ENCODE measurements around the gene C3orf49. TPM values are rescaled to one million over a fixed set of nuclear protein-coding genes. Genes with fewer than 3 reads are reported as not detected.

C3orf49 gene
- polyA plus RNA-seq, 1 of the 3 experiments (the other 2 are of a cell fraction) = not detected

DNA sequence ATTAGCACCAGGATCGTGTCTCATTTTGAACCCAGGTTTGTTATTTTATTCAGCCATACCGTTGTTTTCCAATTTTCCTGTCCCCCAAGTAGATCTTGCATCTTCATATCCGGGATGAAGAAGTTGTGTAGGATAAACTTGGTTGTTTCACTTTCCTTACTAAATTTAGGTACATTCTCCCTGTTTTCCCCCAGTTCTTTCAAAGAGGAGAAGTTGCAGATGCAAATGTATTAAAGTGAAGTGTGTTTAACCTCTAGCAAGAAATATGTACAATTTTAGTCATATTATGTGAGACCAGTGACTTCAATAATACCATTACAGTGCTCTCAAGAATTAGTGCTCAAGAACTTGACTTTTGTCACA lies 45.8 kb downstream of the C3orf49 start (continued):
- TF ChIP-seq, protein P1, sequence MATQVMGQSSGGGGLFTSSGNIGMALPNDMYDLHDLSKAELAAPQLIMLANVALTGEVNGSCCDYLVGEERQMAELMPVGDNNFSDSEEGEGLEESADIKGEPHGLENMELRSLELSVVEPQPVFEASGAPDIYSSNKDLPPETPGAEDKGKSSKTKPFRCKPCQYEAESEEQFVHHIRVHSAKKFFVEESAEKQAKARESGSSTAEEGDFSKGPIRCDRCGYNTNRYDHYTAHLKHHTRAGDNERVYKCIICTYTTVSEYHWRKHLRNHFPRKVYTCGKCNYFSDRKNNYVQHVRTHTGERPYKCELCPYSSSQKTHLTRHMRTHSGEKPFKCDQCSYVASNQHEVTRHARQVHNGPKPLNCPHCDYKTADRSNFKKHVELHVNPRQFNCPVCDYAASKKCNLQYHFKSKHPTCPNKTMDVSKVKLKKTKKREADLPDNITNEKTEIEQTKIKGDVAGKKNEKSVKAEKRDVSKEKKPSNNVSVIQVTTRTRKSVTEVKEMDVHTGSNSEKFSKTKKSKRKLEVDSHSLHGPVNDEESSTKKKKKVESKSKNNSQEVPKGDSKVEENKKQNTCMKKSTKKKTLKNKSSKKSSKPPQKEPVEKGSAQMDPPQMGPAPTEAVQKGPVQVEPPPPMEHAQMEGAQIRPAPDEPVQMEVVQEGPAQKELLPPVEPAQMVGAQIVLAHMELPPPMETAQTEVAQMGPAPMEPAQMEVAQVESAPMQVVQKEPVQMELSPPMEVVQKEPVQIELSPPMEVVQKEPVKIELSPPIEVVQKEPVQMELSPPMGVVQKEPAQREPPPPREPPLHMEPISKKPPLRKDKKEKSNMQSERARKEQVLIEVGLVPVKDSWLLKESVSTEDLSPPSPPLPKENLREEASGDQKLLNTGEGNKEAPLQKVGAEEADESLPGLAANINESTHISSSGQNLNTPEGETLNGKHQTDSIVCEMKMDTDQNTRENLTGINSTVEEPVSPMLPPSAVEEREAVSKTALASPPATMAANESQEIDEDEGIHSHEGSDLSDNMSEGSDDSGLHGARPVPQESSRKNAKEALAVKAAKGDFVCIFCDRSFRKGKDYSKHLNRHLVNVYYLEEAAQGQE (IDR thresholded peaks at IDR 0.05; ENCODE audit: low read depth, low read length) = no peak
- TF ChIP-seq CHD2 (IDR thresholded peaks at IDR 0.05; ENCODE audit: low read length, partially characterized antibody) = no peak

DNA sequence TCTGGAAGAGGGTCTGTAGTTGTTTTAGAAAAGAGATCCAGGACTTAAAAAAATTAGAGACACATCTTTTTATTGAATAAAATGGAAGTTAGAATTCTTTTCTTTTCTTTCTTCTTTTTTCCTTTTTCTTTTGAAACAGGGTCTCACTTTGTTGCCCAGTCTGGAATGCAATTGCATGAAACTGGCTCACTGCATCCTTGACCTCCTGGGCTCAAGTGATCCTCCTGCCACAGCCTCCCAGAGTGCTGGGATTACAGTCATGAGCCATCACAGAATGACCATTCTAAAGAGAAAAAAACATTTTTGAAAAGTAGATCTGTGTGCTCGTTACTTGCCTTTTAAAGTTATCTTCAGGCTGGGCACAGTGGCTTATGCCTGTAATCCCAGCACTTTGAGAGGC lies 48.1 kb downstream of the C3orf49 start:
- ChIA-PET CTCF (no interaction called here), POLR2A (no interaction called here)
- peaks cover 0 to 14% of the 10 kb centered on the region in 2 experiments for H3K36me3 ChIP-seq (replicated peaks in 1 of 2; ENCODE audit: control insufficient read depth in 1 of 2, insufficient read depth in 2 of 2, low read length in 1 of 2)
- H3K79me2 ChIP-seq (ENCODE audit: insufficient read depth) = peaks cover 84% of the 10 kb centered on the region
- H3K9ac ChIP-seq = no peak overlapping the region
- DNase-seq = no peak
- no peak overlapping the region for H3K27ac ChIP-seq (ENCODE audit: low read depth in 2 of 2, low read length in 1 of 2)
- no peak overlapping the region for H3K4me3 ChIP-seq (ENCODE audit: low read depth in 2 of 2, low read length in 1 of 2)
- H3K4me1 ChIP-seq (ENCODE audit: control insufficient read depth in 1 of 2, insufficient read depth in 2 of 2, low read depth in 1 of 2, low read length in 1 of 2) = peaks cover 7% of the 10 kb centered on the region in 2 experiments; a peak in 3 of 4 replicates
- TF ChIP-seq MEF2A (IDR thresholded peaks at IDR 0.05; ENCODE audit: borderline replicate concordance, low read depth) = no peak
- TF ChIP-seq NFIC (IDR thresholded peaks at IDR 0.05; ENCODE audit: borderline replicate concordance) = no peak
- TF ChIP-seq SIN3A (IDR thresholded peaks at IDR 0.05; ENCODE audit: borderline replicate concordance, low read depth, low read length) = no peak
- no peak for TF ChIP-seq FOXJ3 (CRISPR knock-in tag; IDR thresholded peaks at IDR 0.05)
- TF ChIP-seq EZH2phosphoT487 (IDR thresholded peaks at IDR 0.05; ENCODE audit: borderline replicate concordance, low read depth) = no peak
- 100% methylated on average over 1 of the region's 1 CpG for WGBS (ENCODE audit: low lambda C conversion rate)
- H2AFZ ChIP-seq (ENCODE audit: low read depth) = no peak overlapping the region
- H4K20me1 ChIP-seq (ENCODE audit: insufficient read depth) = peaks cover 12% of the 10 kb centered on the region
- no peak overlapping the region for H3K4me2 ChIP-seq
- peaks cover 11% of the 10 kb centered on the region for H3F3A ChIP-seq (replicated peaks; ENCODE audit: insufficient read depth)
- H3K9me3 ChIP-seq = no peaks in the 10 kb centered on the region
- no peaks in the 10 kb centered on the region for H3K27me3 ChIP-seq (ENCODE audit: insufficient read depth)
- H3K9me2 ChIP-seq = no peaks in the 10 kb centered on the region

DNA sequence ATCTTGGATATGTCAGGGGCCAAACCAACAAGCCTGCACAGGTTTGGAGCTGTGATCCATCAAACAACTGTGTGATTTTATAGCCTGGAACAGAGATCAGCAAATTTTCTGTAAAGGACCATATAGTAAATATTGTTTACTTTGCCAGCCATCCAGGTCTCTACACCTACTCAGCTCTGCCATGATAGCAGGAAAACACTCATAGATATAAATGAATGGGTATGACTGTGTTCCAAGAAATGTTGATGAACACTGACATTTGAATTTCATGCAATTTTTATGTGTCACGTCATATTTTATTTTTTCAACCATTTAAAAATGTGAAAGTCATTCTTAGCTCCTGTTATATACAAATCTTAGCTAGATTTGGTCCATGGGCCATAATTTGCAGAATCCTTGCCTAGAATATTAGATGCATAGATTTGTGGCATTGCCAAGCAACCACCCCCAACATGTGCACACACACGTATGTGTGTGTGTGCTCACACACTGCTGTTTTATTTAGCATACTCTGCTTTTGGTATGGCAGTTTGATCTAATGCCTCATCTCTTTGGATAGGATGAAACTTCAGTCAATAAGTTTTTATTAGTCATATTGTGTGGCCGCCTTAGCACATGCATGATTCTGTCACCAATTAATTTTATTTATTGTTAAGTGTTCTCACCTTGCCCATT lies 51.0 kb downstream of the C3orf49 start:
- H2AFZ ChIP-seq (ENCODE audit: low read depth) = no peak overlapping the region
- no peaks in the 10 kb centered on the region for H3K9me3 ChIP-seq
- H3K27me3 ChIP-seq (ENCODE audit: insufficient read depth) = no peaks in the 10 kb centered on the region
- 94% methylated on average over 3 of the region's 3 CpGs for WGBS (ENCODE audit: low lambda C conversion rate)
- TF ChIP-seq POLR2AphosphoS5 (IDR thresholded peaks at IDR 0.05; ENCODE audit: low read depth, low read length) = no peak
- TF ChIP-seq MEF2A (IDR thresholded peaks at IDR 0.05; ENCODE audit: borderline replicate concordance, low read depth) = no peak
- TF ChIP-seq, protein P2, sequence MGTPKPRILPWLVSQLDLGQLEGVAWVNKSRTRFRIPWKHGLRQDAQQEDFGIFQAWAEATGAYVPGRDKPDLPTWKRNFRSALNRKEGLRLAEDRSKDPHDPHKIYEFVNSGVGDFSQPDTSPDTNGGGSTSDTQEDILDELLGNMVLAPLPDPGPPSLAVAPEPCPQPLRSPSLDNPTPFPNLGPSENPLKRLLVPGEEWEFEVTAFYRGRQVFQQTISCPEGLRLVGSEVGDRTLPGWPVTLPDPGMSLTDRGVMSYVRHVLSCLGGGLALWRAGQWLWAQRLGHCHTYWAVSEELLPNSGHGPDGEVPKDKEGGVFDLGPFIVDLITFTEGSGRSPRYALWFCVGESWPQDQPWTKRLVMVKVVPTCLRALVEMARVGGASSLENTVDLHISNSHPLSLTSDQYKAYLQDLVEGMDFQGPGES (IDR thresholded peaks at IDR 0.05; ENCODE audit: low read depth, low read length) = no peak
- TF ChIP-seq ELF1 (IDR thresholded peaks at IDR 0.05) = no peak
- TF ChIP-seq FOXJ3 (CRISPR knock-in tag; IDR thresholded peaks at IDR 0.05) = no peak
- TF ChIP-seq JUND (IDR thresholded peaks at IDR 0.05) = no peak
- no peak for TF ChIP-seq FOXM1 (IDR thresholded peaks at IDR 0.05; ENCODE audit: low read depth)
- TF ChIP-seq, protein P3, sequence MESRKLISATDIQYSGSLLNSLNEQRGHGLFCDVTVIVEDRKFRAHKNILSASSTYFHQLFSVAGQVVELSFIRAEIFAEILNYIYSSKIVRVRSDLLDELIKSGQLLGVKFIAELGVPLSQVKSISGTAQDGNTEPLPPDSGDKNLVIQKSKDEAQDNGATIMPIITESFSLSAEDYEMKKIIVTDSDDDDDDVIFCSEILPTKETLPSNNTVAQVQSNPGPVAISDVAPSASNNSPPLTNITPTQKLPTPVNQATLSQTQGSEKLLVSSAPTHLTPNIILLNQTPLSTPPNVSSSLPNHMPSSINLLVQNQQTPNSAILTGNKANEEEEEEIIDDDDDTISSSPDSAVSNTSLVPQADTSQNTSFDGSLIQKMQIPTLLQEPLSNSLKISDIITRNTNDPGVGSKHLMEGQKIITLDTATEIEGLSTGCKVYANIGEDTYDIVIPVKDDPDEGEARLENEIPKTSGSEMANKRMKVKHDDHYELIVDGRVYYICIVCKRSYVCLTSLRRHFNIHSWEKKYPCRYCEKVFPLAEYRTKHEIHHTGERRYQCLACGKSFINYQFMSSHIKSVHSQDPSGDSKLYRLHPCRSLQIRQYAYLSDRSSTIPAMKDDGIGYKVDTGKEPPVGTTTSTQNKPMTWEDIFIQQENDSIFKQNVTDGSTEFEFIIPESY (IDR thresholded peaks at IDR 0.05; ENCODE audit: borderline replicate concordance, low read depth) = no peak
- CTCF ChIA-PET = interaction anchor here (1.1 to 1.3 kb wide), 3 partner anchors 11 to 52 kb away, joined by 3 to 4 read pairs (median 4); no protein-coding TSS in a partner anchor
- peaks cover 13% of the 10 kb centered on the region for H3F3A ChIP-seq (replicated peaks; ENCODE audit: insufficient read depth)
- peaks cover 0 to 14% of the 10 kb centered on the region in 2 experiments for H3K36me3 ChIP-seq (replicated peaks in 1 of 2; ENCODE audit: control insufficient read depth in 1 of 2, insufficient read depth in 2 of 2, low read length in 1 of 2)
- no peak overlapping the region; a peak in 1 of 4 replicates for H3K27ac ChIP-seq (ENCODE audit: low read depth in 2 of 2, low read length in 1 of 2)
- no peak for DNase-seq
- POLR2A ChIA-PET = interaction anchor here (0.6 kb wide), 1 partner anchor 8 kb away, joined by 3 read pairs; no protein-coding TSS in a partner anchor
- no peak overlapping the region for H3K4me2 ChIP-seq
- no peaks in the 10 kb centered on the region for H3K9me2 ChIP-seq
- peaks cover 3 to 10% of the 10 kb centered on the region in 2 experiments; a peak in 3 of 4 replicates for H3K4me1 ChIP-seq (ENCODE audit: control insufficient read depth in 1 of 2, insufficient read depth in 2 of 2, low read depth in 1 of 2, low read length in 1 of 2)
- peaks cover 38% of the 10 kb centered on the region for H4K20me1 ChIP-seq (ENCODE audit: insufficient read depth)
- H3K79me2 ChIP-seq (ENCODE audit: insufficient read depth) = peaks cover 87% of the 10 kb centered on the region
- H3K4me3 ChIP-seq (ENCODE audit: low read depth in 2 of 2, low read length in 1 of 2) = no peak overlapping the region
- H3K9ac ChIP-seq = no peak overlapping the region

Data from SK-N-SH (cell line).